PC-3 (cell line): Measurements from ENCODE around the gene LRRC47. TPM values are rescaled to one million over a fixed set of nuclear protein-coding genes. Genes with fewer than 3 reads are reported as not detected.
A peak's percentile ranks its signal among the peaks of the same experiment; 100 is the strongest.

Source experiments
- ATAC-seq: fragments of 200-7000 bp; cut with Tn5 transposase; 2 replicates; pipeline ENCODE4 v1.9.1; 2020; ENCODE audit warnings: mild to moderate bottlenecking, moderate library complexity
- BruUV-seq: library from RNA; stranded (reverse); fragments of 400-500 nt; replicated peaks from 2 replicates; lab custom pipeline; 2021; lab: Mats Ljungman, UMichigan
- CTCF ChIA-PET: fragments of 300-600 bp; sonication (Branson Sonifier 250); formaldehyde crosslinking; loops from one replicate; lab custom pipeline; 2022; ENCODE audit warnings: antibody characterized with exemption; lab: Charles Lee
- POLR2A ChIA-PET: fragments of 300-600 bp; sonication (Branson Sonifier 250); formaldehyde crosslinking; loops from one replicate; lab custom pipeline; 2022; ENCODE audit warnings: antibody characterized with exemption; ENCODE audit not compliant: unreplicated experiment; lab: Charles Lee
- DNase-seq: peaks from one replicate; pipeline ENCODE4 v3.0.0-alpha.2; 2015
- H2AFZ ChIP-seq: fragments of 300-600 bp; sonication (generic); 2 replicates; pipeline ENCODE4 v1.6.0; 2016; ENCODE audit warnings: antibody characterized with exemption, low read length
- H3F3A ChIP-seq: fragments of 300-600 bp; sonication (generic); one replicate; pipeline ENCODE4 v1.6.0; 2017; ENCODE audit warnings: antibody characterized with exemption, low read length, control low read depth, mild to moderate bottlenecking; ENCODE audit not compliant: unreplicated experiment
- H3K27ac ChIP-seq: fragments of 300-600 bp; sonication (generic); 2 replicates; pipeline ENCODE4 v1.5.1; 2016; ENCODE audit warnings: mild to moderate bottlenecking, low read length
- H3K27me3 ChIP-seq: fragments of 300-600 bp; sonication (generic); 2 replicates; pipeline ENCODE4 v1.6.1; 2016; ENCODE audit warnings: low read length, mixed read lengths
- H3K36me3 ChIP-seq: fragments of 300-600 bp; sonication (generic); 2 replicates; pipeline ENCODE4 v1.6.1; 2016; ENCODE audit warnings: low read depth, mixed run types, low read length, mixed read lengths
- H3K4me1 ChIP-seq: fragments of 300-600 bp; sonication (generic); 2 replicates; pipeline ENCODE4 v1.5.1; 2016; ENCODE audit warnings: low read length; ENCODE audit not compliant: insufficient read depth
- H3K4me2 ChIP-seq: fragments of 300-600 bp; sonication (generic); 2 replicates; pipeline ENCODE4 v1.6.0; 2016; ENCODE audit warnings: low read length
- H3K4me3 ChIP-seq: fragments of 300-600 bp; sonication (generic); 2 replicates; pipeline ENCODE4 v1.5.1; 2016; ENCODE audit warnings: mild to moderate bottlenecking, low read length, mixed read lengths
- H3K79me2 ChIP-seq: fragments of 300-600 bp; sonication (generic); 2 replicates; pipeline ENCODE4 v1.6.1; 2017; ENCODE audit warnings: low read length, mixed read lengths
- H3K9ac ChIP-seq: fragments of 300-600 bp; sonication (generic); 2 replicates; pipeline ENCODE4 v1.6.0; 2016; ENCODE audit warnings: mild to moderate bottlenecking, low read length
- H3K9me2 ChIP-seq: fragments of 300-600 bp; sonication (generic); replicated peaks from 2 replicates; pipeline ENCODE4 v1.6.1; 2016; ENCODE audit warnings: mixed run types, low read length, mixed read lengths
- H3K9me3 ChIP-seq: fragments of 300-600 bp; sonication (generic); 2 replicates; pipeline ENCODE4 v1.6.1; 2016; ENCODE audit warnings: low read length, mixed read lengths
- H4K20me1 ChIP-seq: fragments of 300-600 bp; sonication (generic); 2 replicates; pipeline ENCODE4 v1.6.1; 2016; ENCODE audit warnings: low read length, mixed read lengths
- CTCF ChIP-seq: fragments of 300-600 bp; sonication (generic); conservative IDR thresholded peaks from 2 replicates; pipeline ENCODE4 v1.5.1; 2017; ENCODE audit warnings: antibody characterized with exemption, low read depth, mild to moderate bottlenecking, low read length
- EZH2 ChIP-seq: fragments of 300-600 bp; sonication (generic); IDR thresholded peaks from one replicate; pipeline ENCODE4 v1.6.1; 2017; ENCODE audit warnings: antibody characterized with exemption, mild to moderate bottlenecking, low read length; ENCODE audit not compliant: unreplicated experiment
- EZH2phosphoT487 ChIP-seq: fragments of 300-600 bp; sonication (generic); IDR thresholded peaks from 2 replicates; pipeline ENCODE4 v1.6.1; 2018; ENCODE audit warnings: mild to moderate bottlenecking, antibody characterized with exemption, low read length, borderline replicate concordance
- intact Hi-C: fragments of 100-400 bp; cut with micrococcal nuclease; formaldehyde crosslinking; loops from 2 replicates; pipeline ENCODE4 v1.9.0; 2023
- total RNA-seq: library from RNA; depleted of rRNA; stranded (reverse); fragments of >200 nt; gene quantifications from 2 replicates; pipeline ENCODE4 v1.2.3, GENCODE V29; 2014

Gene LRRC47
- total RNA-seq, 1 experiment from 2014 or later, result 77.4 TPM

- Histone ChIP-seq H3F3A (no peaks in the 10 kb centered on the region), H3K27me3 (no peaks in the 10 kb centered on the region), H3K9me2 (no peaks in the 10 kb centered on the region), H3K4me2 (no peak overlapping the region), H2AFZ (no peak overlapping the region), H4K20me1 (peaks cover 20% of the 10 kb centered on the region), H3K4me1 (no peaks in the 10 kb centered on the region), H3K79me2 (peaks cover 46% of the 10 kb centered on the region), H3K36me3 (peaks cover 54% of the 10 kb centered on the region), H3K27ac (no peak overlapping the region), H3K4me3 (no peak overlapping the region), H3K9me3 (no peaks in the 10 kb centered on the region), H3K9ac (no peak overlapping the region)
- DNase-seq (no peak), ATAC-seq (no peak)
- no TSS peak for BruUV-seq
- POLR2A ChIA-PET, result no interaction called here
- TF ChIP-seq EZH2, result no peak
- no peak for TF ChIP-seq CTCF
- TF ChIP-seq EZH2phosphoT487, result no peak
- intact Hi-C loops, result no loop called here
- CTCF ChIA-PET, result no interaction called here
Measured at GRCh38 chr1:3786468-3787348, 9.6 kb downstream of the LRRC47 start.

GRCh38 chr1:3785456-3786157 lies 10.7 kb downstream of the LRRC47 start:
- BruUV-seq, result TSS peak; percentile 4
- H3K79me2 ChIP-seq, result peaks cover 35% of the 10 kb centered on the region
- no peaks in the 10 kb centered on the region for H3K4me1 ChIP-seq
- peak; percentile 49 for DNase-seq
- ChIA-PET CTCF (interaction anchor here (0.7 kb wide), 1 partner anchor 802 kb away, joined by 7 read pairs; no protein-coding TSS in a partner anchor), POLR2A (no interaction called here)
- H3K9me3 ChIP-seq, result no peaks in the 10 kb centered on the region
- H3K36me3 ChIP-seq, result peaks cover 62% of the 10 kb centered on the region
- no peak overlapping the region for H3K9ac ChIP-seq
- peaks cover 20% of the 10 kb centered on the region for H4K20me1 ChIP-seq
- H3K4me3 ChIP-seq, result no peak overlapping the region
- H3K27me3 ChIP-seq, result no peaks in the 10 kb centered on the region
- H3F3A ChIP-seq, result no peaks in the 10 kb centered on the region
- no peak overlapping the region for H2AFZ ChIP-seq
- H3K27ac ChIP-seq, result no peak overlapping the region
- intact Hi-C loops, result no loop called here
- H3K9me2 ChIP-seq, result no peaks in the 10 kb centered on the region
- no peak overlapping the region for H3K4me2 ChIP-seq
- peak; percentile 77 for ATAC-seq
- TF ChIP-seq EZH2 (no peak), CTCF (peak; percentile 77)

GRCh38 chr1:3785045-3785444 lies 11.3 kb downstream of the LRRC47 start:
- Histone ChIP-seq H3K27me3 (no peaks in the 10 kb centered on the region), H3K9me3 (no peaks in the 10 kb centered on the region), H3F3A (no peaks in the 10 kb centered on the region), H3K4me2 (no peak overlapping the region), H3K4me3 (no peak overlapping the region), H3K79me2 (peaks cover 30% of the 10 kb centered on the region), H3K36me3 (peaks cover 67% of the 10 kb centered on the region), H3K9ac (no peak overlapping the region), H2AFZ (no peak overlapping the region), H3K27ac (no peak overlapping the region), H4K20me1 (peaks cover 16% of the 10 kb centered on the region), H3K9me2 (no peaks in the 10 kb centered on the region), H3K4me1 (no peaks in the 10 kb centered on the region)
- DNase-seq (no peak), ATAC-seq (no peak)
- no peak for TF ChIP-seq CTCF
- no peak for TF ChIP-seq EZH2phosphoT487
- no peak for TF ChIP-seq EZH2
- intact Hi-C loops, result no loop called here
- POLR2A ChIA-PET, result no interaction called here
- CTCF ChIA-PET, result no interaction called here
- BruUV-seq, result no TSS peak
